ENCODE measurements around the gene C3orf52. TPM values are rescaled to one million over a fixed set of nuclear protein-coding genes. Genes with fewer than 3 reads are reported as not detected.

Gene C3orf52
- total and polyA plus RNA-seq, 10 of the 15 experiments (the other 5 are each of a cell fraction or from before 2014, with no cell fraction given) = 0.15 to 1.9 (median 0.73) TPM

GRCh38 chr3:112127522-112128494 lies 41.6 kb downstream of the C3orf52 start:
- DNase-seq (ENCODE audit: low read depth, low spot score) (peak; percentile 93), ATAC-seq (peak; percentile 7), FAIRE-seq (peak; percentile 70)
- in situ Hi-C loops (cut with MboI) (no loop called here), intact Hi-C loops (cut with micrococcal nuclease; ENCODE audit: unreplicated experiment) (loop anchor here (1.0 kb wide), 1 partner anchor 10 kb away; no protein-coding TSS in a partner anchor)
- ChIA-PET RAD21 (ENCODE audit: unreplicated experiment) (interaction anchor here (0.8 to 17.9 kb wide), 12 partner anchors 9 to 370 kb away, joined by 3 to 457 read pairs (median 5); no protein-coding TSS in a partner anchor), SMC1A (ENCODE audit: uncharacterized antibody, unreplicated experiment) (interaction anchor here (0.8 to 18.5 kb wide), 14 partner anchors 9 to 432 kb away, joined by 3 to 489 read pairs (median 6); partner anchors contain the start of genes BTLA, GCSAM and SLC9C1), CTCF (interaction anchor here (1.1 to 18.1 kb wide), 6 partner anchors 8 to 166 kb away, joined by 3 to 226 read pairs (median 6); partner anchors contain the start of gene SLC9C1), POLR2A (interaction anchor here (0.7 to 12.8 kb wide), 7 partner anchors 8 to 433 kb away, joined by 3 to 345 read pairs (median 3); partner anchors contain the start of gene CD200)
- Histone ChIP-seq H3K4me2 (ENCODE audit: control insufficient read depth, insufficient read depth) (peak overlapping the region; percentile 95), H3K79me2 (ENCODE audit: control insufficient read depth, insufficient read depth, low read length) (peaks cover 96% of the 10 kb centered on the region), H3K9ac (ENCODE audit: control insufficient read depth, insufficient read depth, low read length) (peak overlapping the region; percentile 98), H4K20me1 (ENCODE audit: control insufficient read depth, insufficient read depth) (no peaks in the 10 kb centered on the region), H3K36me3 (ENCODE audit: control insufficient read depth in 2 of 2, insufficient read depth in 2 of 2, low read length in 1 of 2) (peaks cover 4 to 16% of the 10 kb centered on the region in 2 experiments; a peak in 2 of 4 replicates), H3K27ac (ENCODE audit: control insufficient read depth, insufficient read depth) (peak overlapping the region; percentile 99), H3K4me1 (ENCODE audit: control insufficient read depth, insufficient read depth, low read length) (peaks cover 50% of the 10 kb centered on the region), H3K9me3 (replicated peaks; ENCODE audit: control insufficient read depth, insufficient read depth, low read length) (no peaks in the 10 kb centered on the region), H3K27me3 (replicated peaks in 1 of 2; ENCODE audit: control insufficient read depth in 2 of 2, insufficient read depth in 2 of 2, low read length in 1 of 2) (no peaks in the 10 kb centered on the region), H2AFZ (ENCODE audit: control insufficient read depth, low read depth, low read length) (no peak overlapping the region), H3K4me3 (peak overlapping the region; percentile 78)
- 31% methylated on average over 10 of the region's 10 CpGs for WGBS (ENCODE audit: insufficient coverage, insufficient replicate concordance, low lambda C conversion rate, missing lambda C conversion rate)
- BruUV-seq (replicated peaks) = no TSS peak
- peak; percentile 79 for TF ChIP-seq IKZF1 (conservative IDR thresholded peaks at IDR 0.05)
- no peak for TF ChIP-seq KDM1A (IDR thresholded peaks at IDR 0.05; ENCODE audit: borderline replicate concordance)
- TF ChIP-seq, protein P1, sequence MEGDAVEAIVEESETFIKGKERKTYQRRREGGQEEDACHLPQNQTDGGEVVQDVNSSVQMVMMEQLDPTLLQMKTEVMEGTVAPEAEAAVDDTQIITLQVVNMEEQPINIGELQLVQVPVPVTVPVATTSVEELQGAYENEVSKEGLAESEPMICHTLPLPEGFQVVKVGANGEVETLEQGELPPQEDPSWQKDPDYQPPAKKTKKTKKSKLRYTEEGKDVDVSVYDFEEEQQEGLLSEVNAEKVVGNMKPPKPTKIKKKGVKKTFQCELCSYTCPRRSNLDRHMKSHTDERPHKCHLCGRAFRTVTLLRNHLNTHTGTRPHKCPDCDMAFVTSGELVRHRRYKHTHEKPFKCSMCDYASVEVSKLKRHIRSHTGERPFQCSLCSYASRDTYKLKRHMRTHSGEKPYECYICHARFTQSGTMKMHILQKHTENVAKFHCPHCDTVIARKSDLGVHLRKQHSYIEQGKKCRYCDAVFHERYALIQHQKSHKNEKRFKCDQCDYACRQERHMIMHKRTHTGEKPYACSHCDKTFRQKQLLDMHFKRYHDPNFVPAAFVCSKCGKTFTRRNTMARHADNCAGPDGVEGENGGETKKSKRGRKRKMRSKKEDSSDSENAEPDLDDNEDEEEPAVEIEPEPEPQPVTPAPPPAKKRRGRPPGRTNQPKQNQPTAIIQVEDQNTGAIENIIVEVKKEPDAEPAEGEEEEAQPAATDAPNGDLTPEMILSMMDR (IDR thresholded peaks at IDR 0.05 in 2 of 3, conservative IDR thresholded peaks at IDR 0.05 in 1 of 3; ENCODE audit: control insufficient read depth in 2 of 3, extremely low read depth in 1 of 3, insufficient read depth in 1 of 3, low read depth in 3 of 3, low read length in 3 of 3) = no peak
- TF ChIP-seq, protein P2, sequence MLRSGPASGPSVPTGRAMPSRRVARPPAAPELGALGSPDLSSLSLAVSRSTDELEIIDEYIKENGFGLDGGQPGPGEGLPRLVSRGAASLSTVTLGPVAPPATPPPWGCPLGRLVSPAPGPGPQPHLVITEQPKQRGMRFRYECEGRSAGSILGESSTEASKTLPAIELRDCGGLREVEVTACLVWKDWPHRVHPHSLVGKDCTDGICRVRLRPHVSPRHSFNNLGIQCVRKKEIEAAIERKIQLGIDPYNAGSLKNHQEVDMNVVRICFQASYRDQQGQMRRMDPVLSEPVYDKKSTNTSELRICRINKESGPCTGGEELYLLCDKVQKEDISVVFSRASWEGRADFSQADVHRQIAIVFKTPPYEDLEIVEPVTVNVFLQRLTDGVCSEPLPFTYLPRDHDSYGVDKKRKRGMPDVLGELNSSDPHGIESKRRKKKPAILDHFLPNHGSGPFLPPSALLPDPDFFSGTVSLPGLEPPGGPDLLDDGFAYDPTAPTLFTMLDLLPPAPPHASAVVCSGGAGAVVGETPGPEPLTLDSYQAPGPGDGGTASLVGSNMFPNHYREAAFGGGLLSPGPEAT (IDR thresholded peaks at IDR 0.05; ENCODE audit: low read depth) = peak; percentile 56
- no peak for TF ChIP-seq ASH2L (IDR thresholded peaks at IDR 0.05; ENCODE audit: borderline replicate concordance, low read depth)
- no peak for TF ChIP-seq CBFB (IDR thresholded peaks at IDR 0.05; ENCODE audit: low read depth)
- no peak for TF ChIP-seq BACH1 (IDR thresholded peaks at IDR 0.05; ENCODE audit: borderline replicate concordance)
- no peak for TF ChIP-seq CBX3 (IDR thresholded peaks at IDR 0.05; ENCODE audit: borderline replicate concordance, low read depth)
- TF ChIP-seq NFYA (IDR thresholded peaks at IDR 0.05; ENCODE audit: borderline replicate concordance, low read depth, low read length) = no peak
- TF ChIP-seq, protein P3, sequence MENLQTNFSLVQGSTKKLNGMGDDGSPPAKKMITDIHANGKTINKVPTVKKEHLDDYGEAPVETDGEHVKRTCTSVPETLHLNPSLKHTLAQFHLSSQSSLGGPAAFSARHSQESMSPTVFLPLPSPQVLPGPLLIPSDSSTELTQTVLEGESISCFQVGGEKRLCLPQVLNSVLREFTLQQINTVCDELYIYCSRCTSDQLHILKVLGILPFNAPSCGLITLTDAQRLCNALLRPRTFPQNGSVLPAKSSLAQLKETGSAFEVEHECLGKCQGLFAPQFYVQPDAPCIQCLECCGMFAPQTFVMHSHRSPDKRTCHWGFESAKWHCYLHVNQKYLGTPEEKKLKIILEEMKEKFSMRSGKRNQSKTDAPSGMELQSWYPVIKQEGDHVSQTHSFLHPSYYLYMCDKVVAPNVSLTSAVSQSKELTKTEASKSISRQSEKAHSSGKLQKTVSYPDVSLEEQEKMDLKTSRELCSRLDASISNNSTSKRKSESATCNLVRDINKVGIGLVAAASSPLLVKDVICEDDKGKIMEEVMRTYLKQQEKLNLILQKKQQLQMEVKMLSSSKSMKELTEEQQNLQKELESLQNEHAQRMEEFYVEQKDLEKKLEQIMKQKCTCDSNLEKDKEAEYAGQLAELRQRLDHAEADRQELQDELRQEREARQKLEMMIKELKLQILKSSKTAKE (IDR thresholded peaks at IDR 0.05; ENCODE audit: low read depth, poor library complexity, severe bottlenecking) = no peak
- no peak for TF ChIP-seq ZNF217 (IDR thresholded peaks at IDR 0.05)
- TF ChIP-seq IRF5 (IDR thresholded peaks at IDR 0.05; ENCODE audit: borderline replicate concordance) = no peak
- no peak for TF ChIP-seq JUND (IDR thresholded peaks at IDR 0.05; ENCODE audit: low read depth, low read length)
- no peak for TF ChIP-seq HDAC6 (IDR thresholded peaks at IDR 0.05; ENCODE audit: unreplicated experiment)
- TF ChIP-seq CREM (IDR thresholded peaks at IDR 0.05; ENCODE audit: low read depth) = peak; percentile 42; the same call in 1 of the 2 replicates
